Measurements from ENCODE around the gene CREG2. TPM values are rescaled to one million over a fixed set of nuclear protein-coding genes. Genes with fewer than 3 reads are reported as not detected.

Gene CREG2
- total RNA-seq, 1 donor from 2014 or later, result not detected

- DNase-seq (ENCODE audit: low read depth), result no peak
- no peak for TF ChIP-seq CTCF (conservative IDR thresholded peaks at IDR 0.05; ENCODE audit: low read depth, low read length)
- H3K4me3 ChIP-seq (ENCODE audit: low read depth, low read length), result no peak overlapping the region
Measured at GRCh38 chr2:101348883-101349282, 38.4 kb downstream of the CREG2 start.

GRCh38 chr2:101346909-101347308 lies 40.4 kb downstream of the CREG2 start:
- no peak for TF ChIP-seq CTCF (conservative IDR thresholded peaks at IDR 0.05; ENCODE audit: low read depth, low read length)
- no peak overlapping the region for H3K4me3 ChIP-seq (ENCODE audit: low read depth, low read length)
- no peak for DNase-seq (ENCODE audit: low read depth)

GRCh38 chr2:101344137-101344536 lies 43.2 kb downstream of the CREG2 start:
- no peak for DNase-seq (ENCODE audit: low read depth)
- H3K4me3 ChIP-seq (ENCODE audit: low read depth, low read length), result no peak overlapping the region
- TF ChIP-seq CTCF (conservative IDR thresholded peaks at IDR 0.05; ENCODE audit: low read depth, low read length), result no peak

- no peak for TF ChIP-seq CTCF (conservative IDR thresholded peaks at IDR 0.05; ENCODE audit: low read depth, low read length)
- no peak for DNase-seq (ENCODE audit: low read depth)
- no peak overlapping the region for H3K4me3 ChIP-seq (ENCODE audit: low read depth, low read length)
Measured at GRCh38 chr2:101342625-101343008, 44.7 kb downstream of the CREG2 start.

GRCh38 chr2:101341901-101342624 lies 45.2 kb downstream of the CREG2 start:
- H3K4me3 ChIP-seq (ENCODE audit: low read depth, low read length), result no peak overlapping the region
- DNase-seq (ENCODE audit: low read depth), result no peak
- TF ChIP-seq CTCF (conservative IDR thresholded peaks at IDR 0.05; ENCODE audit: low read depth, low read length), result peak; percentile 92

- DNase-seq (ENCODE audit: low read depth), result no peak
- no peak overlapping the region for H3K4me3 ChIP-seq (ENCODE audit: low read depth, low read length)
- no peak for TF ChIP-seq CTCF (conservative IDR thresholded peaks at IDR 0.05; ENCODE audit: low read depth, low read length)
Measured at GRCh38 chr2:101341421-101341820, 45.9 kb downstream of the CREG2 start.

- DNase-seq (ENCODE audit: low read depth), result no peak
- H3K4me3 ChIP-seq (ENCODE audit: low read depth, low read length), result no peak overlapping the region
- no peak for TF ChIP-seq CTCF (conservative IDR thresholded peaks at IDR 0.05; ENCODE audit: low read depth, low read length)
Measured at GRCh38 chr2:101340141-101340551, 47.2 kb downstream of the CREG2 start.
